Left lobe of liver (tissue), 2 donors: ENCODE data around the gene TBC1D9. TPM values are rescaled to one million over a fixed set of nuclear protein-coding genes. Genes with fewer than 3 reads are reported as not detected.

ENCODE experiments used
- ATAC-seq: fragments of 200-7000 bp; cut with Tn5 transposase; one replicate; pipeline ENCODE4 v1.9.1; 2020; ENCODE audit warnings: mild to moderate bottlenecking, moderate library complexity
- DNase-seq: peaks from one replicate; pipeline ENCODE4 v3.0.0-alpha.2; 2020; ENCODE audit warnings: low spot score
- total RNA-seq: library from RNA; stranded (reverse); gene quantifications from one replicate; pipeline ENCODE4 v1.2.1, GENCODE V29; 2021
- donor health status: DM: no; HTN: no; CAD: no; lungs with moderate emphysema.
- donor health status: DM: no; HTN: yes; CAD: no.

The TBC1D9 gene
- total RNA-seq, 1 donor from 2014 or later, result 7.5 TPM

- no peak for DNase-seq
- ATAC-seq, result no peak
Measured at GRCh38 chr4:140630246-140630645, 125.9 kb downstream of the TBC1D9 start.

- DNase-seq (no peak), ATAC-seq (no peak)
Measured at GRCh38 chr4:140628016-140628415, 128.2 kb downstream of the TBC1D9 start.

- peak; percentile 24 for ATAC-seq
Measured at GRCh38 chr4:140626661-140627376, 129.4 kb downstream of the TBC1D9 start.

DNA sequence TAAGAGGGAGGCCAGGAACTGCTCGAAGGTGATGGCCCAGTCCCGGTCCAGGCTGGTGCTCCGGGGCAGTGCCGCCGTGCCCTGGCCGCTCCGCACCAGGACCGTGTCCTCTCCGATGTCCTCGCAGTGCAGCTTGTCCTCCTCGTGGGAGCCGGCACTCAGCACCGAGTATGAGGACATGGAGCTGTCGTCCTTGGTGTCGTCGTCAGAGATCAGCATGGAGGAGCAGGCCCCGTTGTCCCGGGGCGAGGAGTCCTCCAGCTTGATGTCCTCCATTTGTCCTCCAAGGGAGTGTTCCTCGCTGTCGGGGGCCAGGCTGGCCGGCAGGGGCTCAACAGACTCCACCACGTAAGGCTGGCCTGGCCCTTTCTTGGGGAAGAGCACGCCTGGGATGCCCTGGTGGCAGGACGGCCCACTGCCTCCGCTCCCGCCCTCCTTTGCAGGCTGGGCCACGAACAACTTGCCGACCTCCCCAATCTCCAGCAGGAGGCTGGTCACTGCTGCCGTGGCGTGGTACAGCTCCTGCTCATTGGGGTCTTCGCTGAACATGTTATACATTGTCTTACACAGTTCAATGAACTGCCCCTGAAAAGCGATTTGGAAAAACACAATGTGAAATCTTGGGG, 133.7 kb downstream of the TBC1D9 start:
- DNase-seq (no peak), ATAC-seq (no peak)

More at GRCh38 chr4:140626661-140627376, 129.4 kb downstream of the TBC1D9 start:
- no peak for DNase-seq

DNA sequence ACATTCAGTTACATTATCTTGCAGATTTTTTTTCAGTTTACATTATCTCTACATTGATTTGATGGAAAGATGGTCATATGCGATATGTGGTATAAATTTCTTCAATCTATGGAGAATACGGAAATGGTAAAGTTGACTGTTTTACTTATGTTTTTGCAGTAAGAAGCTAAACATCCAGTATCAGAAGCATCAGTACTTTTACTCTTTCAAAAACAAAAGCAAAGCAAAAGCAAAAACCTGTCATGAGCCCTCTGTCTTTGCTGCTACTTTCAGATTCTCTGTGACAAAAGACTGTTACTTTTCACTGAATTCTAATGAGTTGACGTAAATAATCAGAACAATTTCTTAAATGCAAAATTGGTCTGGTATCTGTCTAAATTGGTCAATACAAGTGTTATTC, 135.0 kb downstream of the TBC1D9 start:
- no peak for DNase-seq
- ATAC-seq, result no peak

DNA sequence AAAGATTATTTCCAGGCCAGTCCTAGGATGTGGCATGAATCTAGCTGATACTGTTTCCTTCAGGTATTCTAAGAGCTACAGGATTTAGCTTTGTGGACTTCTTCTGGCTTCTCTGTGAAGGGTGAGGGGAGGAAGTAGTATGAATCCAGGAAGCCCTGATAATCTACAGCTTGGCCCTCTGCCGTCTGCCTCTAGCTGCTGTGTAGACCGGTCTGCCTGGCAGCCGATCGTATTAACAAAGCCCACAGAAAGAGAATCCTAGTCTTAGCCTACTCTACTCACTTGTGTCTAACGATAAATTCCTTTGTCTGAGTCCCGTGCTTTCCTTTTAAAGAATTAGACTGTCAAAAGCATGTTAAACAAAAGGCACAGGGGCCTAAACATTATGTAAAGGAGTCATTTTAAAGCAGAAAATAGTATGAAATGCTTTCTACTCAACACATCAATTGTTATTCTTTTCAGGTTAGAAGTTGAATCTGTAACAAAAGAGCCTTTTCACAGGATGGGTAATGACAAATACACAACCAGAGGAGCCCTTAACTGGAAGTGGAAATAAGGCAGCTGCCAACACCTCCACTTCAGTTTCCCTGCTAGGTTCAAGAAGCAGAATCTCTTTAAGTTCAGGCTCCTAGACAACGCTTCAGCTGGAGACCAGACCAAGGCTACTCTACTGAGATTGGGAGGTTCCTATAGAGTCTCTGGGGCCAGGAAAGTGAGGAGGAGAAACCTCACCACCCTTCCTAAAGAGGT, 138.5 kb downstream of the TBC1D9 start:
- peak; percentile 35 for ATAC-seq
- DNase-seq, result no peak

DNA sequence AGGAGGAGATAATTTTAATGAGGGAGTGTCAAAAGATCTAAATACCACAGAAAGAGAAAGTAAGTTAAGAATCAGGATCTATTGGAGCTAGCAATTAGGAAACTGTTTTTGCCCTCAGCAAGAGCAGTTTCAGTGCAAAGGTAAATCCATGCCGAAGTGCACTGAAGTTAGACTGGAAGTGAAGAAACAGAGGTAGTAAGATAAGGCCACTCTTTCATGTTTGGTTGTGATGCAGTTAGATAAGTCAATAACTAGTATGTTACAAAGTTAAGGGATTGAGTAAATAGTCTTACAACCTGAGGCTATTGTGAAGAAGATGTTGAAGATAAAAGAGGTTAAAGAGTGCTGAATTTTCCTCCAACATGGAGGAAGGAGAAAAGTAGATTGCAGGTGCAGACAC, 140.7 kb downstream of the TBC1D9 start:
- DNase-seq (no peak), ATAC-seq (peak; percentile 49)

DNA sequence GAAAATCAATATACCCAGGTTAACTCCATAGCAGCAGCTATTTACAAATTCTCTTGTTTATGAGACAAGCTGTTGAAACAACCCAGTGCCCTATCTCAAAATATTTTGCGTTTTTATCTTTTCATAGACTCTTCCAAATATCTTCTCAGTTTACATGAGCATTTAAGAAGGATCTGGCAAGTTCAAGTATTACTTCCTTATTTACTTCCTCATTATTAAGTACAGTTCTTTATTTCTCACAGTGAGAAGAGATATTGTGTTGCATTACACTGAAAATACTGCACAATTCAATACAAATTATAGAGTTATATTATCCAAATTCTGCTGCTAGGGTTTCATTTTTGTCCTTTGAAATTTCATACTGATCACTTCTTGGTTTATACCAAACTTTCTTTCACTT, 143.8 kb downstream of the TBC1D9 start:
- DNase-seq (no peak), ATAC-seq (no peak)

GRCh38 chr4:140611854-140612253, 144.3 kb downstream of the TBC1D9 start:
- no peak for DNase-seq
- ATAC-seq, result no peak

GRCh38 chr4:140609548-140610425, 146.4 kb downstream of the TBC1D9 start:
- DNase-seq, result peak; percentile 49
- peak; percentile 95 for ATAC-seq

GRCh38 chr4:140607852-140608251, 148.3 kb downstream of the TBC1D9 start:
- no peak for ATAC-seq

GRCh38 chr4:140604544-140604943, 151.6 kb downstream of the TBC1D9 start:
- DNase-seq (no peak), ATAC-seq (no peak)

More at GRCh38 chr4:140607852-140608251, 148.3 kb downstream of the TBC1D9 start:
- no peak for DNase-seq

GRCh38 chr4:140603286-140603685, 152.9 kb downstream of the TBC1D9 start:
- ATAC-seq (no peak), DNase-seq (no peak)

- ATAC-seq (no peak), DNase-seq (no peak)
Measured at GRCh38 chr4:140602714-140603113, 153.5 kb downstream of the TBC1D9 start.

- no peak for DNase-seq
- no peak for ATAC-seq
Measured at GRCh38 chr4:140600408-140600807, 155.8 kb downstream of the TBC1D9 start.

GRCh38 chr4:140595065-140595464, 161.1 kb downstream of the TBC1D9 start:
- ATAC-seq (peak; percentile 100), DNase-seq (no peak)

DNA sequence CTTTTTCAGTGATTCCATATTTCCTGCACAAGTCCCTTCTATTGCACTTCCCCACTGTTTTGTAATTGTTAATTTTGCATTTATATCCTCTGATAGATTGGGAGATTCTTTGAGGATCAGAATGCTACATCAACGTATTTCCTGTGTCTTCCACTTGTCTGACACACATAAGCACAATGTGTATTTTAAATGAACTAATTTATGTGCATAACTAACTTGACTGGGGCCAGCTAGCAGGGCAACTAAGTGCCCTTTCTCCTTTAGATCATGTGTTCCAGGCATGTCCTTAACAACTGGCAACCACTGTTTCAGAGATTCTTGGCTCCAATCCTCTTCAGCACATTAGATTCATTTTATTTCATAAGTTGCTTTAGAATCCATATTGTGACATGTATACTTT, 171.7 kb downstream of the TBC1D9 start:
- no peak for DNase-seq
- ATAC-seq, result peak; percentile 31

- ATAC-seq (no peak), DNase-seq (no peak)
Measured at GRCh38 chr4:140581078-140581477, 175.1 kb downstream of the TBC1D9 start.

DNA sequence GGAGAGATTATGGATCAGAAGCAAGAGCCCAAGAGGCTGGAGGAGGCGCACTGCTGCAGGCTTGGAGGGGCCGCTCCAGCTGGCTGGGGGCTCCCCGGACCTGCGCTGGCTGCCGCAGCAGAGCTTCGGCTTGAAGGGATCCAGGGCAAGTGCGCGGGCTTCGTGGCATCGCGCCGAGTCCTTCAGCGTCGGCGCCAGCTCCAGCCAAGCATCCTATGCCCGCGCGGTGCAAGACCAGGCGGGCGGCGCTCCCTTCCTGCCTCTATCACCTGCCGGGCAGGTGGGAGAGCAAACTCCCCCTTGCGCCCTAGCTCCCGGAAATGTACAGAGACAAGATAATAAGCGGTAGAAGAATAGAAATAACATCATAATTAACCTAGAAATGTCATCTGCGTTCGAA, 176.9 kb downstream of the TBC1D9 start:
- ATAC-seq, result no peak
- DNase-seq, result no peak

GRCh38 chr4:140575489-140575888, 180.7 kb downstream of the TBC1D9 start:
- ATAC-seq (no peak), DNase-seq (no peak)

DNA sequence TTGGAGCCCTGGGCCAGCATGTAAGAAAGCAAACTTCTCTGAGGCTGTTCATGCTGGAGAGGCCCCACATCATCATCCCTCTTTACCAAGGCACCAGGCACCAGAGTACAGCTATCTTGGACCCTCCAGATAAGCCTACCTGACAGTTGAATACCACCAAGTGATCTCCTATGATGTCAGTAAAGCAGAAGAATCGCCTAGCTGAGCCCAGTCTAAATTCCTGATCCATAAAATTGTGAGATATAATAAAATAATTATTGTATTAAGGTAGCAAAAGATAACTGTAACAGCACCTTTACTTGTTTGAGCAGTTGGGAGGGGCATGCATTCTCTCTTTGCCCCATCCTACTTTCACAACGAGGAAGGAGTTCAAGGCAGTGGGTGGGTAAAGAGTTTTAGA, 184.6 kb downstream of the TBC1D9 start:
- ATAC-seq (no peak), DNase-seq (no peak)
